Measurements from ENCODE around the gene FBLN2.

DNA sequence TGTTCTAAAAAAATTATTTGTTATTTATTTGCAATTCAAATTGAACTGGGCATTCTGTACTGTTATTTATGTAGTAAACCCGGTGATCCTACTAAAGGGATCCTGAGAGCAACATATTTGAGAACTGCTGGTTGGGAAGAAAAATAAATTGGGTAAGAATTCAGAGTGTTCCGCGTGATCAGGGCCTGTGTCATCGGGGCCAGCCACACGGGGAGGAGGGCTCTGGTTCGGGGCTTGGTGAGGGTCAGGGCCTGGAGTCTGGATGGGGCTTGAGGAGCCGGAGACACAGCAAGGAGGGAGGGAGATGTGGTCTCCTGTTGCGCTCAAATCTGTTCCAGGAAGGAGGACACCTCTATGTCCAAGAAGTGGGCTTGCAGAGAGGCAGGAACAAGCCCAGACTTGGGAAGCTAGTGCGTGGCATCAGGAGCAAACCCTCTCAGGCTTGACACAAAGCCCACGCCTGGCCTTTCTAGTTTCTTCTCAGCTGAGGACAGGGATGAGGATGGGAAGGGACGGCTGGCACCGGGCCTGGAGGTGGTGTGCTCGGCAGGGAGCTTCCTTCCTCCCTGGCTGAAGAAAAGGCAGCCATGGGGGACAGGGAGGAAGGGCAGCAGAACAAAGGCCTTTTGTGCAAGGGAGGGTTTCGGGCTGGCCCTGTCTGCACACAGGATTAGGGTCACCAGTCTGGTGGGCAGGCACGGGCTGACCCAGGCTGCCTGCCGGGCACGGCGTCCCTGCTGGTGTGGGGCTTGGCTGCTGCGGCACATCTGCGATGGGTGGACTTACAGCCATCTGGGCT lies 22.9 kb upstream of the FBLN2 start:
- TF ChIP-seq, protein P1, sequence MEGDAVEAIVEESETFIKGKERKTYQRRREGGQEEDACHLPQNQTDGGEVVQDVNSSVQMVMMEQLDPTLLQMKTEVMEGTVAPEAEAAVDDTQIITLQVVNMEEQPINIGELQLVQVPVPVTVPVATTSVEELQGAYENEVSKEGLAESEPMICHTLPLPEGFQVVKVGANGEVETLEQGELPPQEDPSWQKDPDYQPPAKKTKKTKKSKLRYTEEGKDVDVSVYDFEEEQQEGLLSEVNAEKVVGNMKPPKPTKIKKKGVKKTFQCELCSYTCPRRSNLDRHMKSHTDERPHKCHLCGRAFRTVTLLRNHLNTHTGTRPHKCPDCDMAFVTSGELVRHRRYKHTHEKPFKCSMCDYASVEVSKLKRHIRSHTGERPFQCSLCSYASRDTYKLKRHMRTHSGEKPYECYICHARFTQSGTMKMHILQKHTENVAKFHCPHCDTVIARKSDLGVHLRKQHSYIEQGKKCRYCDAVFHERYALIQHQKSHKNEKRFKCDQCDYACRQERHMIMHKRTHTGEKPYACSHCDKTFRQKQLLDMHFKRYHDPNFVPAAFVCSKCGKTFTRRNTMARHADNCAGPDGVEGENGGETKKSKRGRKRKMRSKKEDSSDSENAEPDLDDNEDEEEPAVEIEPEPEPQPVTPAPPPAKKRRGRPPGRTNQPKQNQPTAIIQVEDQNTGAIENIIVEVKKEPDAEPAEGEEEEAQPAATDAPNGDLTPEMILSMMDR (IDR thresholded peaks at IDR 0.05; ENCODE audit: borderline replicate concordance, extremely low read depth, low read length, poor library complexity, severe bottlenecking): no peak
- TF ChIP-seq EZH2 (IDR thresholded peaks at IDR 0.05; ENCODE audit: borderline replicate concordance, low read depth, low read length, severe bottlenecking): no peak
